Cardiac muscle cell (in vitro differentiated cells and primary cell): ENCODE results near the gene RHBDD1. TPM values are rescaled to one million over a fixed set of nuclear protein-coding genes. Genes with fewer than 3 reads are reported as not detected.

Experiments
- DNase-seq, 2 donors: peaks; one replicate each; pipeline versions ENCODE4 v3.0.0 to v3.0.0-alpha.2; 2010 to 2017; ENCODE audit warnings: low read depth in 1 of 2, low spot score in 1 of 2
- H3K27ac ChIP-seq: fragments of 200-600 bp; sonication (generic); 2 replicates; pipeline ENCODE4 v1.5.1; 2016
- H3K27me3 ChIP-seq: fragments of 200-600 bp; sonication (generic); 2 replicates; pipeline ENCODE4 v1.6.0; 2016; ENCODE audit warnings: control low read depth
- H3K36me3 ChIP-seq: fragments of 200-600 bp; sonication (generic); 2 replicates; pipeline ENCODE4 v1.5.1; 2016; ENCODE audit warnings: control low read depth
- H3K4me1 ChIP-seq: fragments of 200-600 bp; sonication (generic); 2 replicates; pipeline ENCODE4 v1.8.1; 2017; ENCODE audit warnings: low read depth, mild to moderate bottlenecking, mixed run types
- H3K4me3 ChIP-seq: fragments of 200-600 bp; sonication (generic); 2 replicates; pipeline ENCODE4 v1.5.1; 2016; ENCODE audit warnings: mild to moderate bottlenecking
- H3K9me3 ChIP-seq: fragments of 200-600 bp; sonication (generic); 2 replicates; pipeline ENCODE4 v1.5.1; 2017; ENCODE audit warnings: low read depth, mild to moderate bottlenecking, control low read depth
- CTCF ChIP-seq: IDR thresholded peaks from 2 replicates; pipeline ENCODE4 v1.5.1; 2012; ENCODE audit warnings: low read depth, mild to moderate bottlenecking, low read length
- polyA plus RNA-seq: library from polyadenylated mRNA; unstranded; fragments of >200 nt; fragmentation: Nextera tagmentation; extraction: Ambion mirVana; gene quantifications from 2 replicates; pipeline ENCODE4 v1.2.1, GENCODE V29; 2016
- total RNA-seq: library from RNA; depleted of rRNA; stranded (reverse); fragments of >200 nt; gene quantifications from 2 replicates; pipeline ENCODE4 v1.2.3, GENCODE V29; 2016

The RHBDD1 gene
- total and polyA plus RNA-seq, 2 experiments from 2014 or later: 6.3 to 12.9 TPM

GRCh38 chr2:226932443-226932842 lies 96.6 kb downstream of the RHBDD1 start:
- Histone ChIP-seq H3K27me3 (no peaks in the 10 kb centered on the region), H3K4me3 (no peak overlapping the region), H3K9me3 (no peaks in the 10 kb centered on the region), H3K4me1 (no peaks in the 10 kb centered on the region), H3K27ac (no peak overlapping the region), H3K36me3 (no peaks in the 10 kb centered on the region)
- TF ChIP-seq CTCF: no peak
- no peak for DNase-seq

GRCh38 chr2:226934546-226935201 lies 98.8 kb downstream of the RHBDD1 start:
- Histone ChIP-seq H3K36me3 (no peaks in the 10 kb centered on the region), H3K4me3 (no peak overlapping the region), H3K27ac (no peak overlapping the region), H3K4me1 (no peaks in the 10 kb centered on the region), H3K27me3 (no peaks in the 10 kb centered on the region), H3K9me3 (no peaks in the 10 kb centered on the region)
- DNase-seq: peak in 1 of 2 donors; percentile 8
- no peak for TF ChIP-seq CTCF

- no peaks in the 10 kb centered on the region for H3K36me3 ChIP-seq
- H3K4me3 ChIP-seq: no peak overlapping the region
- H3K27ac ChIP-seq: no peak overlapping the region
- H3K27me3 ChIP-seq: no peaks in the 10 kb centered on the region
- no peaks in the 10 kb centered on the region for H3K4me1 ChIP-seq
- no peak for TF ChIP-seq CTCF
- no peaks in the 10 kb centered on the region for H3K9me3 ChIP-seq
- DNase-seq: peak in 1 of 2 donors; percentile 46
Observed at GRCh38 chr2:226943862-226944620, 108.2 kb downstream of the RHBDD1 start.

GRCh38 chr2:226953206-226953605 lies 117.4 kb downstream of the RHBDD1 start:
- Histone ChIP-seq H3K9me3 (no peaks in the 10 kb centered on the region), H3K4me1 (peaks cover 7% of the 10 kb centered on the region), H3K27me3 (no peaks in the 10 kb centered on the region), H3K4me3 (no peak overlapping the region), H3K27ac (no peak overlapping the region), H3K36me3 (no peaks in the 10 kb centered on the region)
- no peak for DNase-seq
- TF ChIP-seq CTCF: no peak

GRCh38 chr2:226953826-226954225 lies 118.0 kb downstream of the RHBDD1 start:
- H3K4me3 ChIP-seq: no peak overlapping the region
- H3K27me3 ChIP-seq: no peaks in the 10 kb centered on the region
- peaks cover 7% of the 10 kb centered on the region for H3K4me1 ChIP-seq
- no peak for DNase-seq
- no peak for TF ChIP-seq CTCF
- no peaks in the 10 kb centered on the region for H3K36me3 ChIP-seq
- no peak overlapping the region for H3K27ac ChIP-seq
- H3K9me3 ChIP-seq: no peaks in the 10 kb centered on the region
